IMR-90 (cell line): ENCODE results near the gene WDR5.

Experiments used
- MXI1 ChIP-seq: IDR thresholded peaks from 2 replicates; pipeline ENCODE4 v1.6.1; 2012; ENCODE audit warnings: low read depth, mild to moderate bottlenecking, low read length, moderate library complexity, borderline replicate concordance
- TF ChIP-seq, protein P1 (sequence below): fragments of 150-350 bp; IDR thresholded peaks from 2 replicates; pipeline ENCODE4 v1.6.1; 2016; ENCODE audit warnings: low read depth, mild to moderate bottlenecking, low read length, moderate library complexity, borderline replicate concordance
- TF ChIP-seq, protein P2 (sequence below): conservative IDR thresholded peaks from 2 replicates; pipeline ENCODE4 v1.5.1; 2012; ENCODE audit warnings: mild to moderate bottlenecking, low read depth, low read length, improper control_type of control experiment

DNA sequence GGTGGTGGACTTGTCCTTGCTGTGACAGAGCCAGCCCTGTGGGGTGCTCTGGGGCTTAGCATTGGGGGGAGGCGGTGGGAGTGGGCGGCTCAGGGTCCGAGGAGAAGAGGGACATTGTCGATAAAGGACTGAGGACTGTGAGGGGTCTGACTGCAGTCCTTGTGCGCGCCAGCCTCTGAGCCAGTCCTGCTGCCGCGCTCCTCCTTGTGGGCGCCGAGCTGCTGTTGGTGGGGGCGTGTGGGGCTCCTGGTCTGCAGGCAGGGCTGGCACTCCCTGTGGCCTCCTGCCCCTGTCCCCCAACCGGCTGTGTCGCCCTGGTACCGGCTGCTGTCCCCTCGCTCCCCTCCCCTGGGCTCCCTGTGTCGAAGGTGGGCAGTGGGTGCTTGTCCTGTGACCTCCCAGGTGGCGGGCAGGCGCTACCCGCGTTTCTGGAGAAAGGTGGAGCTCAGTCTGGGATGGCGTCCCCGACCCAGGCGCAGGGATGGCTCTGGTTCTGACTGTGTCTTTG, 21.6 kb downstream of the WDR5 start:
- TF ChIP-seq, protein P1, sequence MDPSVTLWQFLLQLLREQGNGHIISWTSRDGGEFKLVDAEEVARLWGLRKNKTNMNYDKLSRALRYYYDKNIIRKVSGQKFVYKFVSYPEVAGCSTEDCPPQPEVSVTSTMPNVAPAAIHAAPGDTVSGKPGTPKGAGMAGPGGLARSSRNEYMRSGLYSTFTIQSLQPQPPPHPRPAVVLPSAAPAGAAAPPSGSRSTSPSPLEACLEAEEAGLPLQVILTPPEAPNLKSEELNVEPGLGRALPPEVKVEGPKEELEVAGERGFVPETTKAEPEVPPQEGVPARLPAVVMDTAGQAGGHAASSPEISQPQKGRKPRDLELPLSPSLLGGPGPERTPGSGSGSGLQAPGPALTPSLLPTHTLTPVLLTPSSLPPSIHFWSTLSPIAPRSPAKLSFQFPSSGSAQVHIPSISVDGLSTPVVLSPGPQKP = no peak
- TF ChIP-seq, protein P2, sequence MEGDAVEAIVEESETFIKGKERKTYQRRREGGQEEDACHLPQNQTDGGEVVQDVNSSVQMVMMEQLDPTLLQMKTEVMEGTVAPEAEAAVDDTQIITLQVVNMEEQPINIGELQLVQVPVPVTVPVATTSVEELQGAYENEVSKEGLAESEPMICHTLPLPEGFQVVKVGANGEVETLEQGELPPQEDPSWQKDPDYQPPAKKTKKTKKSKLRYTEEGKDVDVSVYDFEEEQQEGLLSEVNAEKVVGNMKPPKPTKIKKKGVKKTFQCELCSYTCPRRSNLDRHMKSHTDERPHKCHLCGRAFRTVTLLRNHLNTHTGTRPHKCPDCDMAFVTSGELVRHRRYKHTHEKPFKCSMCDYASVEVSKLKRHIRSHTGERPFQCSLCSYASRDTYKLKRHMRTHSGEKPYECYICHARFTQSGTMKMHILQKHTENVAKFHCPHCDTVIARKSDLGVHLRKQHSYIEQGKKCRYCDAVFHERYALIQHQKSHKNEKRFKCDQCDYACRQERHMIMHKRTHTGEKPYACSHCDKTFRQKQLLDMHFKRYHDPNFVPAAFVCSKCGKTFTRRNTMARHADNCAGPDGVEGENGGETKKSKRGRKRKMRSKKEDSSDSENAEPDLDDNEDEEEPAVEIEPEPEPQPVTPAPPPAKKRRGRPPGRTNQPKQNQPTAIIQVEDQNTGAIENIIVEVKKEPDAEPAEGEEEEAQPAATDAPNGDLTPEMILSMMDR = no peak
- TF ChIP-seq MXI1 = no peak
